Measurements from ENCODE around the gene PDCD1. TPM values are rescaled to one million over a fixed set of nuclear protein-coding genes. Genes with fewer than 3 reads are reported as not detected.

Gene PDCD1
- total RNA-seq, 1 experiment from 2014 or later, result not detected

GRCh38 chr2:241905716-241906377 lies 47.2 kb upstream of the PDCD1 start:
- H2AFZ ChIP-seq (ENCODE audit: low read length), result no peak overlapping the region
- no peaks in the 10 kb centered on the region for H3K9me2 ChIP-seq (replicated peaks; ENCODE audit: low read length)
- DNase-seq (no peak), ATAC-seq (no peak)
- TF ChIP-seq CTCF (conservative IDR thresholded peaks at IDR 0.05; ENCODE audit: low read depth, low read length) (no peak), EZH2phosphoT487 (IDR thresholded peaks at IDR 0.05; ENCODE audit: borderline replicate concordance, low read length) (no peak), EZH2 (IDR thresholded peaks at IDR 0.05; ENCODE audit: low read length, unreplicated experiment) (no peak)
- H3K9me3 ChIP-seq (ENCODE audit: low read length), result no peaks in the 10 kb centered on the region
- H3K4me2 ChIP-seq (ENCODE audit: low read length), result no peak overlapping the region
- BruUV-seq (replicated peaks), result no TSS peak
- intact Hi-C loops (cut with micrococcal nuclease), result no loop called here
- no peak overlapping the region for H3K27ac ChIP-seq (ENCODE audit: low read length)
- no peaks in the 10 kb centered on the region for H3K36me3 ChIP-seq (ENCODE audit: low read depth, low read length)
- H3K4me1 ChIP-seq (ENCODE audit: insufficient read depth, low read length), result no peaks in the 10 kb centered on the region
- no peaks in the 10 kb centered on the region for H4K20me1 ChIP-seq (ENCODE audit: low read length)
- H3K27me3 ChIP-seq (ENCODE audit: low read length), result no peaks in the 10 kb centered on the region
- no peaks in the 10 kb centered on the region for H3K79me2 ChIP-seq (ENCODE audit: low read length)
- POLR2A ChIA-PET (ENCODE audit: unreplicated experiment), result no interaction called here
- H3K9ac ChIP-seq (ENCODE audit: low read length), result no peak overlapping the region
- no peaks in the 10 kb centered on the region for H3F3A ChIP-seq (ENCODE audit: low read length, unreplicated experiment)
- H3K4me3 ChIP-seq (ENCODE audit: low read length), result no peak overlapping the region
- CTCF ChIA-PET, result no interaction called here

- ATAC-seq (no peak), DNase-seq (no peak)
- ChIA-PET CTCF (no interaction called here), POLR2A (ENCODE audit: unreplicated experiment) (no interaction called here)
- no peaks in the 10 kb centered on the region for H3K36me3 ChIP-seq (ENCODE audit: low read depth, low read length)
- intact Hi-C loops (cut with micrococcal nuclease), result no loop called here
- no peaks in the 10 kb centered on the region for H4K20me1 ChIP-seq (ENCODE audit: low read length)
- BruUV-seq (replicated peaks), result no TSS peak
- H3K9me3 ChIP-seq (ENCODE audit: low read length), result no peaks in the 10 kb centered on the region
- no peak overlapping the region for H3K4me2 ChIP-seq (ENCODE audit: low read length)
- H3K27ac ChIP-seq (ENCODE audit: low read length), result no peak overlapping the region
- H2AFZ ChIP-seq (ENCODE audit: low read length), result no peak overlapping the region
- no peaks in the 10 kb centered on the region for H3K27me3 ChIP-seq (ENCODE audit: low read length)
- H3F3A ChIP-seq (ENCODE audit: low read length, unreplicated experiment), result no peaks in the 10 kb centered on the region
- no peak overlapping the region for H3K9ac ChIP-seq (ENCODE audit: low read length)
- H3K9me2 ChIP-seq (replicated peaks; ENCODE audit: low read length), result no peaks in the 10 kb centered on the region
- no peaks in the 10 kb centered on the region for H3K4me1 ChIP-seq (ENCODE audit: insufficient read depth, low read length)
- TF ChIP-seq CTCF (conservative IDR thresholded peaks at IDR 0.05; ENCODE audit: low read depth, low read length), result no peak
- no peak for TF ChIP-seq EZH2phosphoT487 (IDR thresholded peaks at IDR 0.05; ENCODE audit: borderline replicate concordance, low read length)
- no peak for TF ChIP-seq EZH2 (IDR thresholded peaks at IDR 0.05; ENCODE audit: low read length, unreplicated experiment)
- H3K79me2 ChIP-seq (ENCODE audit: low read length), result no peaks in the 10 kb centered on the region
- no peak overlapping the region for H3K4me3 ChIP-seq (ENCODE audit: low read length)
Observed at GRCh38 chr2:241904791-241905710, 46.4 kb upstream of the PDCD1 start.

Measured in PC-3 (cell line).